Measurements from ENCODE around the gene MKLN1.
"Not testable (repeated sequence)": the region's sequence is repeated elsewhere in the genome, so short reads cannot be mapped to it uniquely, and the experiment has no call there.

The MKLN1 gene

GRCh38 chr7:131462715-131463114 is 135.0 kb downstream of the MKLN1 start:
- DNase-seq (ENCODE audit: low read depth in 2 of 2), result not testable (repeated sequence)

- no peak for DNase-seq (ENCODE audit: low read depth in 2 of 2)
These were observed 139.2 kb downstream of the MKLN1 start for GRCh38 chr7:131466735-131467365.

GRCh38 chr7:131467788-131468187 is 140.1 kb downstream of the MKLN1 start:
- no peak for DNase-seq (ENCODE audit: low read depth in 2 of 2)

GRCh38 chr7:131471250-131472004 is 143.8 kb downstream of the MKLN1 start:
- no peak for DNase-seq (ENCODE audit: low read depth in 2 of 2)

GRCh38 chr7:131476740-131477139 is 149.1 kb downstream of the MKLN1 start:
- no peak for DNase-seq (ENCODE audit: low read depth in 2 of 2)

- DNase-seq (ENCODE audit: low read depth in 2 of 2), result no peak
These were observed 153.0 kb downstream of the MKLN1 start for GRCh38 chr7:131480384-131481315.

GRCh38 chr7:131482800-131483199 is 155.1 kb downstream of the MKLN1 start:
- no peak for DNase-seq (ENCODE audit: low read depth in 2 of 2)

GRCh38 chr7:131483586-131483985 is 155.9 kb downstream of the MKLN1 start:
- DNase-seq (ENCODE audit: low read depth in 2 of 2), result no peak

GRCh38 chr7:131486346-131486745 is 158.7 kb downstream of the MKLN1 start:
- DNase-seq (ENCODE audit: low read depth in 2 of 2), result no peak

GRCh38 chr7:131487217-131487616 is 159.5 kb downstream of the MKLN1 start:
- no peak for DNase-seq (ENCODE audit: low read depth in 2 of 2)

- DNase-seq (ENCODE audit: low read depth in 2 of 2), result no peak
These were observed 160.7 kb downstream of the MKLN1 start for GRCh38 chr7:131488361-131488760.

GRCh38 chr7:131489196-131489595 is 161.5 kb downstream of the MKLN1 start:
- no peak for DNase-seq (ENCODE audit: low read depth in 2 of 2)

- DNase-seq (ENCODE audit: low read depth in 2 of 2), result no peak
These were observed 162.2 kb downstream of the MKLN1 start for GRCh38 chr7:131489881-131490280.

GRCh38 chr7:131493081-131493480 is 165.4 kb downstream of the MKLN1 start:
- no peak for DNase-seq (ENCODE audit: low read depth in 2 of 2)

- no peak for DNase-seq (ENCODE audit: low read depth in 2 of 2)
These were observed 165.9 kb downstream of the MKLN1 start for GRCh38 chr7:131493581-131493980.

- no peak for DNase-seq (ENCODE audit: low read depth in 2 of 2)
These were observed 166.5 kb downstream of the MKLN1 start for GRCh38 chr7:131494182-131494581.

- no peak for DNase-seq (ENCODE audit: low read depth in 2 of 2)
These were observed 168.2 kb downstream of the MKLN1 start for GRCh38 chr7:131495669-131496498.

- no peak for DNase-seq (ENCODE audit: low read depth in 2 of 2)
These were observed 169.8 kb downstream of the MKLN1 start for GRCh38 chr7:131497454-131497853.

GRCh38 chr7:131498237-131498885 is 170.7 kb downstream of the MKLN1 start:
- no peak for DNase-seq (ENCODE audit: low read depth in 2 of 2)

- no peak for DNase-seq (ENCODE audit: low read depth in 2 of 2)
These were observed 172.1 kb downstream of the MKLN1 start for GRCh38 chr7:131499801-131500200.

GRCh38 chr7:131500357-131500756 is 172.7 kb downstream of the MKLN1 start:
- no peak for DNase-seq (ENCODE audit: low read depth in 2 of 2)
